HepG2 (cell line): Measurements from ENCODE around the gene HERC4.

Source experiments
- BHLHE40 ChIP-seq: IDR thresholded peaks from 2 replicates; pipeline ENCODE4 v1.6.1; 2011; ENCODE audit warnings: low read length, improper control_type of control experiment
- CREM ChIP-seq, 2 experiments: sonication (generic) in 1 of 2; formaldehyde crosslinking in 1 of 2; IDR thresholded peaks; 2 replicates each; pipeline versions ENCODE4 v1.4.0 to v1.6.1; 2016 to 2020; ENCODE audit warnings: antibody characterized with exemption in 1 of 2, mild to moderate bottlenecking in 1 of 2, missing genetic modification reagents in 1 of 2
- NBN ChIP-seq: fragments of 450-650 bp; conservative IDR thresholded peaks from 2 replicates; pipeline ENCODE4 v1.6.1; 2017
- NR2C2 ChIP-seq: sonication (generic); formaldehyde crosslinking; IDR thresholded peaks from 2 replicates; pipeline ENCODE4 v1.4.0; 2020; ENCODE audit warnings: missing genetic modification reagents, mild to moderate bottlenecking, moderate library complexity, borderline replicate concordance
- NR2F1 ChIP-seq, 2 experiments: fragments of 450-650 bp in 1 of 2; formaldehyde crosslinking in 1 of 2; IDR thresholded peaks; 2 replicates each; pipeline versions ENCODE4 v1.5.0 to v1.6.1; 2016 to 2020; ENCODE audit warnings: mild to moderate bottlenecking in 1 of 2, missing compliant biosample characterization in 1 of 2, missing genetic modification reagents in 1 of 2, moderate library complexity in 1 of 2
- RAD51 ChIP-seq: fragments of 450-650 bp; IDR thresholded peaks from 2 replicates; pipeline ENCODE4 v1.6.1; 2016; ENCODE audit warnings: borderline replicate concordance
- SNRNP70 ChIP-seq: fragments of 200-400 bp; formaldehyde crosslinking; IDR thresholded peaks from 2 replicates; pipeline ENCODE4 v1.6.1; 2017; ENCODE audit warnings: mild to moderate bottlenecking, low read depth, low read length, moderate library complexity
- SOX13 ChIP-seq, 3 experiments: fragments of 450-650 bp in 1 of 3; sonication (generic) in 1 of 3; formaldehyde crosslinking in 1 of 3; IDR thresholded peaks in 2 of 3; conservative IDR thresholded peaks in 1 of 3; 2 replicates each; pipeline versions ENCODE4 v1.5.0 to v1.6.1; 2016 to 2020; ENCODE audit warnings: antibody characterized with exemption in 1 of 3, mild to moderate bottlenecking in 1 of 3, missing compliant biosample characterization in 1 of 3, missing genetic modification reagents in 1 of 3, moderate library complexity in 1 of 3
- ZNF329 ChIP-seq: sonication (generic); formaldehyde crosslinking; IDR thresholded peaks from 2 replicates; pipeline ENCODE4 v1.9.0; 2021; ENCODE audit warnings: low read depth, mild to moderate bottlenecking, missing genetic modification reagents
- TF ChIP-seq, protein P1 (sequence below): sonication (generic); formaldehyde crosslinking; conservative IDR thresholded peaks from 2 replicates; pipeline ENCODE4 v1.8.1; 2023; ENCODE audit warnings: missing genetic modification reagents
- TF ChIP-seq, protein P2 (sequence below): sonication (generic); formaldehyde crosslinking; IDR thresholded peaks from 2 replicates; pipeline ENCODE4 v1.5.0; 2020; ENCODE audit warnings: missing genetic modification reagents
- TF ChIP-seq, protein P3 (sequence below): sonication (generic); formaldehyde crosslinking; IDR thresholded peaks from 2 replicates; pipeline ENCODE4 v1.5.0; 2020; ENCODE audit warnings: mild to moderate bottlenecking, missing genetic modification reagents, moderate library complexity
- TF ChIP-seq, protein P4 (sequence below): IDR thresholded peaks from 2 replicates; pipeline ENCODE4 v1.6.1; 2012; ENCODE audit warnings: low read length, improper control_type of control experiment

DNA sequence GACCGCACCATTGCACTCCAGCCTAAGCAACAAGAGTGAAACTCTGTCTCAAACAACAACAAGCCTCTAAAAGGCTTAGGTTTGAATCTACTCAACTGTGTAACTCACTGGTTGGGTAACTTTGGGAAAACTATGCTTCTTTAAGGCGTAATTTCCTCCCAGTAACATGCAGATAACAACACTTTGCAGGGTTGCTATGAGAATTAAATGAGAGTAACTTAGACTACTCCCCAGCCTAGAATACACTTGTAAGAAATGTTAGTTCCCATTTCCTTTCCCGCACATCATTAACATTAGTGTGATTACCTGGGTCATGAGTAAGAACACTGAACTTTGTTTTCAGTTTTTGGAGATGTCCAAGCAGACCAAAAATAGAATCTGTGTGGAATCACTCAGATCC lies 28.8 kb upstream of the HERC4 start:
- TF ChIP-seq, protein P1, sequence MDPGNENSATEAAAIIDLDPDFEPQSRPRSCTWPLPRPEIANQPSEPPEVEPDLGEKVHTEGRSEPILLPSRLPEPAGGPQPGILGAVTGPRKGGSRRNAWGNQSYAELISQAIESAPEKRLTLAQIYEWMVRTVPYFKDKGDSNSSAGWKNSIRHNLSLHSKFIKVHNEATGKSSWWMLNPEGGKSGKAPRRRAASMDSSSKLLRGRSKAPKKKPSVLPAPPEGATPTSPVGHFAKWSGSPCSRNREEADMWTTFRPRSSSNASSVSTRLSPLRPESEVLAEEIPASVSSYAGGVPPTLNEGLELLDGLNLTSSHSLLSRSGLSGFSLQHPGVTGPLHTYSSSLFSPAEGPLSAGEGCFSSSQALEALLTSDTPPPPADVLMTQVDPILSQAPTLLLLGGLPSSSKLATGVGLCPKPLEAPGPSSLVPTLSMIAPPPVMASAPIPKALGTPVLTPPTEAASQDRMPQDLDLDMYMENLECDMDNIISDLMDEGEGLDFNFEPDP (CRISPR knock-in tag) = no peak
- TF ChIP-seq BHLHE40 = no peak
- no peak for TF ChIP-seq CREM (IDR thresholded peaks at IDR 0.05)
- TF ChIP-seq CREM (CRISPR knock-in tag; IDR thresholded peaks at IDR 0.05) = no peak
- TF ChIP-seq, protein P2, sequence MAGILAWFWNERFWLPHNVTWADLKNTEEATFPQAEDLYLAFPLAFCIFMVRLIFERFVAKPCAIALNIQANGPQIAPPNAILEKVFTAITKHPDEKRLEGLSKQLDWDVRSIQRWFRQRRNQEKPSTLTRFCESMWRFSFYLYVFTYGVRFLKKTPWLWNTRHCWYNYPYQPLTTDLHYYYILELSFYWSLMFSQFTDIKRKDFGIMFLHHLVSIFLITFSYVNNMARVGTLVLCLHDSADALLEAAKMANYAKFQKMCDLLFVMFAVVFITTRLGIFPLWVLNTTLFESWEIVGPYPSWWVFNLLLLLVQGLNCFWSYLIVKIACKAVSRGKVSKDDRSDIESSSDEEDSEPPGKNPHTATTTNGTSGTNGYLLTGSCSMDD = no peak
- TF ChIP-seq NR2F1 (CRISPR knock-in tag; IDR thresholded peaks at IDR 0.05) = no peak
- TF ChIP-seq NBN = no peak
- no peak for TF ChIP-seq NR2C2
- no peak for TF ChIP-seq SNRNP70
- TF ChIP-seq, protein P3, sequence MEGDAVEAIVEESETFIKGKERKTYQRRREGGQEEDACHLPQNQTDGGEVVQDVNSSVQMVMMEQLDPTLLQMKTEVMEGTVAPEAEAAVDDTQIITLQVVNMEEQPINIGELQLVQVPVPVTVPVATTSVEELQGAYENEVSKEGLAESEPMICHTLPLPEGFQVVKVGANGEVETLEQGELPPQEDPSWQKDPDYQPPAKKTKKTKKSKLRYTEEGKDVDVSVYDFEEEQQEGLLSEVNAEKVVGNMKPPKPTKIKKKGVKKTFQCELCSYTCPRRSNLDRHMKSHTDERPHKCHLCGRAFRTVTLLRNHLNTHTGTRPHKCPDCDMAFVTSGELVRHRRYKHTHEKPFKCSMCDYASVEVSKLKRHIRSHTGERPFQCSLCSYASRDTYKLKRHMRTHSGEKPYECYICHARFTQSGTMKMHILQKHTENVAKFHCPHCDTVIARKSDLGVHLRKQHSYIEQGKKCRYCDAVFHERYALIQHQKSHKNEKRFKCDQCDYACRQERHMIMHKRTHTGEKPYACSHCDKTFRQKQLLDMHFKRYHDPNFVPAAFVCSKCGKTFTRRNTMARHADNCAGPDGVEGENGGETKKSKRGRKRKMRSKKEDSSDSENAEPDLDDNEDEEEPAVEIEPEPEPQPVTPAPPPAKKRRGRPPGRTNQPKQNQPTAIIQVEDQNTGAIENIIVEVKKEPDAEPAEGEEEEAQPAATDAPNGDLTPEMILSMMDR (CRISPR knock-in tag) = no peak
- TF ChIP-seq, protein P4, sequence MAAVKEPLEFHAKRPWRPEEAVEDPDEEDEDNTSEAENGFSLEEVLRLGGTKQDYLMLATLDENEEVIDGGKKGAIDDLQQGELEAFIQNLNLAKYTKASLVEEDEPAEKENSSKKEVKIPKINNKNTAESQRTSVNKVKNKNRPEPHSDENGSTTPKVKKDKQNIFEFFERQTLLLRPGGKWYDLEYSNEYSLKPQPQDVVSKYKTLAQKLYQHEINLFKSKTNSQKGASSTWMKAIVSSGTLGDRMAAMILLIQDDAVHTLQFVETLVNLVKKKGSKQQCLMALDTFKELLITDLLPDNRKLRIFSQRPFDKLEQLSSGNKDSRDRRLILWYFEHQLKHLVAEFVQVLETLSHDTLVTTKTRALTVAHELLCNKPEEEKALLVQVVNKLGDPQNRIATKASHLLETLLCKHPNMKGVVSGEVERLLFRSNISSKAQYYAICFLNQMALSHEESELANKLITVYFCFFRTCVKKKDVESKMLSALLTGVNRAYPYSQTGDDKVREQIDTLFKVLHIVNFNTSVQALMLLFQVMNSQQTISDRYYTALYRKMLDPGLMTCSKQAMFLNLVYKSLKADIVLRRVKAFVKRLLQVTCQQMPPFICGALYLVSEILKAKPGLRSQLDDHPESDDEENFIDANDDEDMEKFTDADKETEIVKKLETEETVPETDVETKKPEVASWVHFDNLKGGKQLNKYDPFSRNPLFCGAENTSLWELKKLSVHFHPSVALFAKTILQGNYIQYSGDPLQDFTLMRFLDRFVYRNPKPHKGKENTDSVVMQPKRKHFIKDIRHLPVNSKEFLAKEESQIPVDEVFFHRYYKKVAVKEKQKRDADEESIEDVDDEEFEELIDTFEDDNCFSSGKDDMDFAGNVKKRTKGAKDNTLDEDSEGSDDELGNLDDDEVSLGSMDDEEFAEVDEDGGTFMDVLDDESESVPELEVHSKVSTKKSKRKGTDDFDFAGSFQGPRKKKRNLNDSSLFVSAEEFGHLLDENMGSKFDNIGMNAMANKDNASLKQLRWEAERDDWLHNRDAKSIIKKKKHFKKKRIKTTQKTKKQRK = no peak
- no peak for TF ChIP-seq SOX13 (IDR thresholded peaks at IDR 0.05)
- TF ChIP-seq SOX13 (CRISPR knock-in tag; conservative IDR thresholded peaks at IDR 0.05 in 1 of 2, IDR thresholded peaks at IDR 0.05 in 1 of 2) = no peak
- no peak for TF ChIP-seq ZNF329
- TF ChIP-seq RAD51 = no peak
